Astrocyte of the spinal cord (primary cell): ENCODE results near the gene ITFG2.

Experiments used
- DNase-seq: peaks from one replicate; pipeline ENCODE4 v3.0.0; 2011; ENCODE audit warnings: low read depth, low spot score
- H3K4me3 ChIP-seq: 2 replicates; pipeline ENCODE4 v1.5.1; 2011; ENCODE audit warnings: low read depth, mild to moderate bottlenecking, low read length, moderate library complexity
- in situ Hi-C: cut with HindIII; loops from 2 replicates; pipeline ENCODE4 v1.10.0; 2017; ENCODE audit warnings: low sequenced_read_pairs
- TF ChIP-seq, protein P1 (sequence below): IDR thresholded peaks from 2 replicates; pipeline ENCODE4 v1.5.1; 2012; ENCODE audit warnings: low read depth, mild to moderate bottlenecking, low read length, inconsistent platforms

The ITFG2 gene

DNA sequence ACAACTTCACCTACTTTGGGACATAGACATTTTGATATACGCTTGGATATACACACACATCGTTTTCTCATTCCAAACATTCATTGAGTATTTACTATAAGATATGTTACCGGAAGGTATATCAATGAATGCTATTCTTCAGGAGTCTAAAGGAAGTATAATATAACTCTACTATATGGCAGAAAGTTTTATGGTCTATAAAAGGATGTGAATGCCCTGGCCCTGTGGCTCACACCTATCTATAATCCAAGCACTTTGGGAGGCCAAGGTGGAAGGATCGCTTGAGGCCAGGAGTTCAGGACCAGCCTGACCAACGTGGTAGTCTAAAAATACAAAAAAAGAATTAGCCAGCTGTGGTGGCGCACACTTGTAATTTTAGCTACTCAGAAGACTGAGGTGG is 16.8 kb downstream of the ITFG2 start:
- DNase-seq = no peak
- in situ Hi-C loops = no loop called here
- H3K4me3 ChIP-seq = no peak overlapping the region
- TF ChIP-seq, protein P1, sequence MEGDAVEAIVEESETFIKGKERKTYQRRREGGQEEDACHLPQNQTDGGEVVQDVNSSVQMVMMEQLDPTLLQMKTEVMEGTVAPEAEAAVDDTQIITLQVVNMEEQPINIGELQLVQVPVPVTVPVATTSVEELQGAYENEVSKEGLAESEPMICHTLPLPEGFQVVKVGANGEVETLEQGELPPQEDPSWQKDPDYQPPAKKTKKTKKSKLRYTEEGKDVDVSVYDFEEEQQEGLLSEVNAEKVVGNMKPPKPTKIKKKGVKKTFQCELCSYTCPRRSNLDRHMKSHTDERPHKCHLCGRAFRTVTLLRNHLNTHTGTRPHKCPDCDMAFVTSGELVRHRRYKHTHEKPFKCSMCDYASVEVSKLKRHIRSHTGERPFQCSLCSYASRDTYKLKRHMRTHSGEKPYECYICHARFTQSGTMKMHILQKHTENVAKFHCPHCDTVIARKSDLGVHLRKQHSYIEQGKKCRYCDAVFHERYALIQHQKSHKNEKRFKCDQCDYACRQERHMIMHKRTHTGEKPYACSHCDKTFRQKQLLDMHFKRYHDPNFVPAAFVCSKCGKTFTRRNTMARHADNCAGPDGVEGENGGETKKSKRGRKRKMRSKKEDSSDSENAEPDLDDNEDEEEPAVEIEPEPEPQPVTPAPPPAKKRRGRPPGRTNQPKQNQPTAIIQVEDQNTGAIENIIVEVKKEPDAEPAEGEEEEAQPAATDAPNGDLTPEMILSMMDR = no peak

DNA sequence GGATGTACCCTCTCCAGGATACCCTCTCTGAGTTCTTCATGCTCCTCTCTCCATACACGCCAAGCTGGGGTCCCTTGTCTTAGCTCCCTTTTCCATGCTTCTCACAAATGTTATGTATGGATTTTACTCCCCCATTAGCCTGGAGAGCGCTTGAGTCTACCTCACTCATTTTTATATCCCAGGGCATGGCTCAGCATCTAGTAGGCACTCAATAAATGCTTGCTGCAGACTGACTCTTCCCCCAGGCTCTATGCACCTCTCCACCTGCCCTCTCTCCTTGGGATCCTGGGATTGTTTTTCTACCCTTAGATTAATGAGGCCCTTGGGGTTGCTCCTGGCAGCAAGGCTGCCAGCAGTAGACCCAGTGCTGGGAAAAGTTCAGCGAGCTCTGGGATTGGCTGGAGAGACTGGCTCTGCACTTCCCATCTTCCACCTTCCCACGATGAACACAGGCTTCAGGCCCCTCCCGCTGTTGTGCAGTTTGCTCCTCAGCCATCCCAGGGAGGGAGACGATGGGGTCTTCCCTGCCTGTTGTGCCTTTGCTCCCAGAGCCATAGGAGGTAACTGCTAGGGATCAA is 20.2 kb downstream of the ITFG2 start:
- TF ChIP-seq, protein P1 = no peak
- no peak for DNase-seq
- in situ Hi-C loops = no loop called here
- no peak overlapping the region for H3K4me3 ChIP-seq

DNA sequence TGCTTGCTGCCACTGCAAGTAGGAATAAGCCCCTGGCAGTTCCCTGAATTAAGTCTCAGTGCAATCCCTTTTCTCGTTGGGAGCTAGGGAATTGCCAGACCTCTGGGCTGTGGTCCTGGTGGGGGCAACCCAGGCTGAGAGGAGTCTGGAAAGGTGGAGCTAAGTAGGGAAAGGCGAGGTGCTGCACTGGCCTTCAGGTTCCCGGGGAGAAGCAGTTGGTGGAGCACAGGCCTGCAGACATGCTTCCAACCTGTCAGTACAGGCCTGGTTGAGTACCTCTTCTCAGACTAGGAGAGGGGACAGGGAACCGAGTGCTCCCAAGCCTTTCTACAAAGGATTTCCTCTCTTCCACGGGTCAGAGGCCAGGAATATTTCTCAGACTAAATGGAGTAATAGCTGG is 20.9 kb downstream of the ITFG2 start:
- DNase-seq = no peak
- in situ Hi-C loops = no loop called here
- TF ChIP-seq, protein P1 = no peak
- H3K4me3 ChIP-seq = no peak overlapping the region

DNA sequence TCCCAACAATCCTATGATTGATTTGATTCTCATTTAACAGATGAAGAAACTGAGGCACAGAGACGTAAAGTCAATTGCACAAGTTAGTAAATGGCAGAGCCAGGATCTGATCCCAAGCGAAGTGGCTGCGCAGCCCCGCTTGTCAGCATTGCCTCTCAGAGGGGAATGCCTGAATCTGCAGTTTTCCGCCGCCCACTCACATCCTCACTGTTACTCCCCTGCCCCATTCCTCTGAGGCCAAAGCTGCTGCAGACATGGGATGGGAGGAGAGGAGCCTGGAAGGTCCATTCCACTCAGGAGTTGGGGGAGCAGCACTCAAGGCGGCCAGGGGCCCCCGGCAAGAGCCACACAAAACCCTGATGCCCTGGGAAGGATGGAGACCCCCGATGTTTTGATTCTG is 21.3 kb downstream of the ITFG2 start:
- in situ Hi-C loops = no loop called here
- no peak for DNase-seq
- TF ChIP-seq, protein P1 = no peak
- no peak overlapping the region for H3K4me3 ChIP-seq

DNA sequence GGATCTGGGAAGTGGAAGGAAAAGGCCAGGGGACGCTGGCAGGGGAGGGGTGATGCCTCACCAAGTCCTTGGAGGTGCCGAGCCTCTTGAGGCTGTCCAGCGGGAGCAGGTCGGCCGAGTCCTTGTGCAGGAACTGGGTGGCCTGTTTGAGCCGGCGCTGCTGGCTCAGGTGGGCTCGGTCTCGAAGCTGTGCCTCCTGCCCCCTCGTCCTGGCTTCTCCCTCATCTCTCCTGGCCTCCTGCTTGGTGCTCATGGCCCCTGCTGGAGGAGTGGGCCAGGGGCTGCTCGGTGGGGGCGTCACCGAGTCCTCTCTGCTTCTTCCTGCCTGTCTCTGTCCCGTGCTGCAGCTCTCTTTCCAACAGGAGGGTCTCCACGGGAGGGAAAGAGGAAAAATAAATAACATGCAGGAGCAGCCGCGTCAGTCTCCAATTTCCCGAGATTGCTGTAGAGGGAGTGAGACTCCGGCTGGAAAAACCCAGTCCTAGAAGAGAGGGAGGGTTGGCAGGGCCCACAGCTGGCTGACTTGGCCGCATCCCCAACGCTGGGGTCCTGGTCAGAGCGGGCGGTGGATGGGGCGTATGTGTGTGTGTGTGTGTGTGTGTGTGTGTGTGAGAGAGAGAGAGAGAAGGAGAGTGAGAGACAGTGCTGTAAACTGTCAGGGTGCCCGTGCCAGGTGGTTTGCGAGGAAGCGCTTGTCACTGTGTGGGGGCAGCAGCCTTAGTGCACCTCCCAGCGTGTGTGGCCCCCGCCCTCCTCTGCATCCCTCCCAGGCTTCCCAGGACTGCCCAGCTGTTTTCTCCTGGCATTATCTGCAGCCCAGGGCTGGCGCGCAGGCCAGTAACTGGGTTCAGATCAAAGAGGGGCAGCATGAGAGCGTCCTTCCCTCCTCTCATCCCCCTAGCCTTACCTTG is 22.4 kb downstream of the ITFG2 start, which contains the start of gene NRIP2:
Gene NRIP2 (minus strand): TSS at position 455 of the 911 bp plus-strand sequence. CDS start 52 bp downstream, at position 403.
- TF ChIP-seq, protein P1 = peak; percentile 24
- H3K4me3 ChIP-seq = no peak within 1 kb of the TSS
- in situ Hi-C loops = no loop called here
- peak; percentile 68 for DNase-seq

DNA sequence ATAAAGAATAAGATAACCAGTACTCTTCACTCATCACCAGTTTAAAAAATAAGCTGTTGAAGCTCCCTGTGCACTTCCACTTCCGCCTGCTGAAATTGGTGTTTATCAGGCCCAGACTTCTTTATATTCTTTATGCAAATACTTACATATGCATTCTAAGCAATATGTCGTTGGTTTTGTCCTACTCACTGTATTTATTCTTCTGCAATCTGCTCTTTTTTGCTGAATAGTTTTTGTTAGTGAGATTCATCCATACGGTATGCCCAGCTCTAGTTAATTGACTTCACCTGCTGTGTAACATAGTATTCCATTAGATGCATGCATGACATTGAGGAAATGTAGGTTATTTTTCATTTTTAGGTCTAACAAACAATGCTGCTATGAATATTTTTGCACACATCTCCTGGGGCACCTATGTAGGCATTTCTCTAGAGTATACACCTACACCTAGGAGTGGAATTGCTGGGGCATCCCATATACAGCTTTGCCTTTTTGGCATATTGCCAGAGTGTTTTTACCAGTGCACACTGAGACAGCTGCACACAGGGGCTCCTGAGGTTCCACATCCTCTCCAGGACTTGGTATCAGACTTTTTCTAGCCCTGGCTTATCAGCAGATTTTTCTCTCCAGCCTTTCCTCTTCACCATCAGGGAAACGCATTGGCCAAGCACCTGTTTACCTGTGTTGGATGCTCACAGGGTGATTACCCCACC is 23.4 kb downstream of the ITFG2 start:
- TF ChIP-seq, protein P1 = no peak
- H3K4me3 ChIP-seq = no peak overlapping the region
- in situ Hi-C loops = no loop called here
- DNase-seq = no peak
